ENCODE measurements around the gene ALOX15B. TPM values are rescaled to one million over a fixed set of nuclear protein-coding genes. Genes with fewer than 3 reads are reported as not detected.

ALOX15B gene
- polyA plus RNA-seq, 1 of the 3 experiments (the other 2 are of a cell fraction) = not detected

GRCh38 chr17:8012045-8012580, 26.7 kb upstream of the ALOX15B start:
- Histone ChIP-seq H3K9me2 (no peaks in the 10 kb centered on the region), H3K4me3 (ENCODE audit: low read depth in 2 of 2, low read length in 1 of 2) (no peak overlapping the region), H3K4me1 (ENCODE audit: control insufficient read depth in 1 of 2, insufficient read depth in 2 of 2, low read depth in 1 of 2, low read length in 1 of 2) (peaks cover 0 to 13% of the 10 kb centered on the region in 2 experiments; a peak in 1 of 4 replicates), H3K9ac (no peak overlapping the region), H3K27ac (ENCODE audit: low read depth in 2 of 2, low read length in 1 of 2) (no peak overlapping the region), H3K9me3 (no peaks in the 10 kb centered on the region), H3F3A (replicated peaks; ENCODE audit: insufficient read depth) (no peaks in the 10 kb centered on the region), H2AFZ (ENCODE audit: low read depth) (no peak overlapping the region), H3K27me3 (ENCODE audit: insufficient read depth) (no peaks in the 10 kb centered on the region), H4K20me1 (ENCODE audit: insufficient read depth) (no peaks in the 10 kb centered on the region), H3K4me2 (no peak overlapping the region), H3K36me3 (replicated peaks in 1 of 2; ENCODE audit: control insufficient read depth in 1 of 2, insufficient read depth in 2 of 2, low read length in 1 of 2) (no peaks in the 10 kb centered on the region), H3K79me2 (ENCODE audit: insufficient read depth) (no peaks in the 10 kb centered on the region)
- WGBS (ENCODE audit: low lambda C conversion rate) = 79% methylated on average over 13 of the region's 15 CpGs
- TF ChIP-seq POLR2AphosphoS5 (IDR thresholded peaks at IDR 0.05; ENCODE audit: low read depth, low read length) (no peak), MXI1 (IDR thresholded peaks at IDR 0.05; ENCODE audit: low read depth, low read length) (no peak), EP300 (IDR thresholded peaks at IDR 0.05; ENCODE audit: borderline replicate concordance in 1 of 2, low read depth in 1 of 2, low read length in 1 of 2) (no peak), RCOR1 (IDR thresholded peaks at IDR 0.05; ENCODE audit: low read length) (no peak), USF2 (IDR thresholded peaks at IDR 0.05; ENCODE audit: borderline replicate concordance, low read depth, low read length) (no peak), RXRA (IDR thresholded peaks at IDR 0.05; ENCODE audit: borderline replicate concordance, low read depth) (no peak), TEAD4 (IDR thresholded peaks at IDR 0.05; ENCODE audit: borderline replicate concordance, insufficient read depth) (no peak), FOXM1 (IDR thresholded peaks at IDR 0.05; ENCODE audit: low read depth) (no peak), FOXJ3 (CRISPR knock-in tag; IDR thresholded peaks at IDR 0.05) (no peak), SMC3 (IDR thresholded peaks at IDR 0.05; ENCODE audit: low read depth, low read length) (no peak), GATA2 (CRISPR knock-in tag; IDR thresholded peaks at IDR 0.05) (no peak), ELF1 (IDR thresholded peaks at IDR 0.05) (no peak), RAD21 (IDR thresholded peaks at IDR 0.05; ENCODE audit: low read length) (no peak), NFIC (IDR thresholded peaks at IDR 0.05; ENCODE audit: borderline replicate concordance) (no peak), RFX5 (IDR thresholded peaks at IDR 0.05; ENCODE audit: low read length) (no peak), JUND (IDR thresholded peaks at IDR 0.05) (no peak)
- TF ChIP-seq, protein P1, sequence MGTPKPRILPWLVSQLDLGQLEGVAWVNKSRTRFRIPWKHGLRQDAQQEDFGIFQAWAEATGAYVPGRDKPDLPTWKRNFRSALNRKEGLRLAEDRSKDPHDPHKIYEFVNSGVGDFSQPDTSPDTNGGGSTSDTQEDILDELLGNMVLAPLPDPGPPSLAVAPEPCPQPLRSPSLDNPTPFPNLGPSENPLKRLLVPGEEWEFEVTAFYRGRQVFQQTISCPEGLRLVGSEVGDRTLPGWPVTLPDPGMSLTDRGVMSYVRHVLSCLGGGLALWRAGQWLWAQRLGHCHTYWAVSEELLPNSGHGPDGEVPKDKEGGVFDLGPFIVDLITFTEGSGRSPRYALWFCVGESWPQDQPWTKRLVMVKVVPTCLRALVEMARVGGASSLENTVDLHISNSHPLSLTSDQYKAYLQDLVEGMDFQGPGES (IDR thresholded peaks at IDR 0.05; ENCODE audit: low read depth, low read length) = no peak
- TF ChIP-seq, protein P2, sequence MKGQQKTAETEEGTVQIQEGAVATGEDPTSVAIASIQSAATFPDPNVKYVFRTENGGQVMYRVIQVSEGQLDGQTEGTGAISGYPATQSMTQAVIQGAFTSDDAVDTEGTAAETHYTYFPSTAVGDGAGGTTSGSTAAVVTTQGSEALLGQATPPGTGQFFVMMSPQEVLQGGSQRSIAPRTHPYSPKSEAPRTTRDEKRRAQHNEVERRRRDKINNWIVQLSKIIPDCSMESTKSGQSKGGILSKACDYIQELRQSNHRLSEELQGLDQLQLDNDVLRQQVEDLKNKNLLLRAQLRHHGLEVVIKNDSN (IDR thresholded peaks at IDR 0.05; ENCODE audit: borderline replicate concordance, low read depth) = no peak
- CTCF ChIA-PET = interaction anchor here (1.0 to 13.9 kb wide), 6 partner anchors 10 to 150 kb away, joined by 3 to 196 read pairs (median 8); partner anchors contain the start of gene GUCY2D
- no peak for DNase-seq
- POLR2A ChIA-PET = no interaction called here
